Measurements from ENCODE around the gene HIPK3. TPM values are rescaled to one million over a fixed set of nuclear protein-coding genes. Genes with fewer than 3 reads are reported as not detected.

Gene HIPK3
- polyA plus RNA-seq, 1 donor from 2014 or later: 25.5 TPM

GRCh38 chr11:33290319-33290718 lies 33.1 kb downstream of the HIPK3 start:
- H3K27ac ChIP-seq (ENCODE audit: low read length): no peak overlapping the region
- H3K9me2 ChIP-seq (ENCODE audit: insufficient read depth, low read length): no peaks in the 10 kb centered on the region
- peaks cover 7% of the 10 kb centered on the region for H3K36me3 ChIP-seq (ENCODE audit: insufficient read depth, low read length)
- no peaks in the 10 kb centered on the region for H3F3A ChIP-seq (ENCODE audit: insufficient read depth, low read length, poor library complexity, severe bottlenecking)
- H3K4me2 ChIP-seq (ENCODE audit: low read length): no peak overlapping the region
- H4K20me1 ChIP-seq (ENCODE audit: insufficient read depth): no peaks in the 10 kb centered on the region
- peaks cover 5% of the 10 kb centered on the region for H3K79me2 ChIP-seq (replicated peaks; ENCODE audit: insufficient read depth, low read length)
- H3K9ac ChIP-seq (ENCODE audit: low read length): no peak overlapping the region
- TF ChIP-seq TAF1 (IDR thresholded peaks at IDR 0.05; ENCODE audit: low read depth): no peak
- TF ChIP-seq CTCF (IDR thresholded peaks at IDR 0.05; ENCODE audit: poor library complexity, severe bottlenecking): no peak
- TF ChIP-seq EP300 (conservative IDR thresholded peaks at IDR 0.05; ENCODE audit: poor library complexity, severe bottlenecking): no peak
- TF ChIP-seq MXI1 (conservative IDR thresholded peaks at IDR 0.05; ENCODE audit: poor library complexity, severe bottlenecking): no peak
- no peak for TF ChIP-seq POLR2AphosphoS5 (IDR thresholded peaks at IDR 0.05)
- TF ChIP-seq SMC3 (conservative IDR thresholded peaks at IDR 0.05; ENCODE audit: poor library complexity): no peak
- TF ChIP-seq RAD21 (conservative IDR thresholded peaks at IDR 0.05): no peak
- no peak for TF ChIP-seq EZH2 (IDR thresholded peaks at IDR 0.05; ENCODE audit: borderline replicate concordance, insufficient read depth, low read length, poor library complexity, severe bottlenecking)
- no peak overlapping the region for H3K4me3 ChIP-seq (ENCODE audit: low read length)
- no peaks in the 10 kb centered on the region for H3K27me3 ChIP-seq (ENCODE audit: insufficient read depth, low read depth, low read length)
- H3K9me3 ChIP-seq (ENCODE audit: low read length): no peaks in the 10 kb centered on the region
- H2AFZ ChIP-seq (ENCODE audit: low read depth, low read length): no peak overlapping the region

GRCh38 chr11:33291004-33291777 lies 34.0 kb downstream of the HIPK3 start:
- no peak overlapping the region for H3K9ac ChIP-seq (ENCODE audit: low read length)
- H3K27ac ChIP-seq (ENCODE audit: low read length): no peak overlapping the region
- H2AFZ ChIP-seq (ENCODE audit: low read depth, low read length): no peak overlapping the region
- H3K9me3 ChIP-seq (ENCODE audit: low read length): no peaks in the 10 kb centered on the region
- H3K79me2 ChIP-seq (replicated peaks; ENCODE audit: insufficient read depth, low read length): peaks cover 1% of the 10 kb centered on the region
- no peaks in the 10 kb centered on the region for H3F3A ChIP-seq (ENCODE audit: insufficient read depth, low read length, poor library complexity, severe bottlenecking)
- H3K4me3 ChIP-seq (ENCODE audit: low read length): no peak overlapping the region
- peaks cover 7% of the 10 kb centered on the region for H3K36me3 ChIP-seq (ENCODE audit: insufficient read depth, low read length)
- no peaks in the 10 kb centered on the region for H3K9me2 ChIP-seq (ENCODE audit: insufficient read depth, low read length)
- H3K27me3 ChIP-seq (ENCODE audit: insufficient read depth, low read depth, low read length): no peaks in the 10 kb centered on the region
- TF ChIP-seq SMC3 (conservative IDR thresholded peaks at IDR 0.05; ENCODE audit: poor library complexity) (no peak), POLR2AphosphoS5 (IDR thresholded peaks at IDR 0.05) (no peak), RAD21 (conservative IDR thresholded peaks at IDR 0.05) (no peak), EP300 (conservative IDR thresholded peaks at IDR 0.05; ENCODE audit: poor library complexity, severe bottlenecking) (no peak), MXI1 (conservative IDR thresholded peaks at IDR 0.05; ENCODE audit: poor library complexity, severe bottlenecking) (no peak), CTCF (IDR thresholded peaks at IDR 0.05; ENCODE audit: poor library complexity, severe bottlenecking) (no peak), EZH2 (IDR thresholded peaks at IDR 0.05; ENCODE audit: borderline replicate concordance, insufficient read depth, low read length, poor library complexity, severe bottlenecking) (no peak), TAF1 (IDR thresholded peaks at IDR 0.05; ENCODE audit: low read depth) (no peak)
- TF ChIP-seq, protein P1, sequence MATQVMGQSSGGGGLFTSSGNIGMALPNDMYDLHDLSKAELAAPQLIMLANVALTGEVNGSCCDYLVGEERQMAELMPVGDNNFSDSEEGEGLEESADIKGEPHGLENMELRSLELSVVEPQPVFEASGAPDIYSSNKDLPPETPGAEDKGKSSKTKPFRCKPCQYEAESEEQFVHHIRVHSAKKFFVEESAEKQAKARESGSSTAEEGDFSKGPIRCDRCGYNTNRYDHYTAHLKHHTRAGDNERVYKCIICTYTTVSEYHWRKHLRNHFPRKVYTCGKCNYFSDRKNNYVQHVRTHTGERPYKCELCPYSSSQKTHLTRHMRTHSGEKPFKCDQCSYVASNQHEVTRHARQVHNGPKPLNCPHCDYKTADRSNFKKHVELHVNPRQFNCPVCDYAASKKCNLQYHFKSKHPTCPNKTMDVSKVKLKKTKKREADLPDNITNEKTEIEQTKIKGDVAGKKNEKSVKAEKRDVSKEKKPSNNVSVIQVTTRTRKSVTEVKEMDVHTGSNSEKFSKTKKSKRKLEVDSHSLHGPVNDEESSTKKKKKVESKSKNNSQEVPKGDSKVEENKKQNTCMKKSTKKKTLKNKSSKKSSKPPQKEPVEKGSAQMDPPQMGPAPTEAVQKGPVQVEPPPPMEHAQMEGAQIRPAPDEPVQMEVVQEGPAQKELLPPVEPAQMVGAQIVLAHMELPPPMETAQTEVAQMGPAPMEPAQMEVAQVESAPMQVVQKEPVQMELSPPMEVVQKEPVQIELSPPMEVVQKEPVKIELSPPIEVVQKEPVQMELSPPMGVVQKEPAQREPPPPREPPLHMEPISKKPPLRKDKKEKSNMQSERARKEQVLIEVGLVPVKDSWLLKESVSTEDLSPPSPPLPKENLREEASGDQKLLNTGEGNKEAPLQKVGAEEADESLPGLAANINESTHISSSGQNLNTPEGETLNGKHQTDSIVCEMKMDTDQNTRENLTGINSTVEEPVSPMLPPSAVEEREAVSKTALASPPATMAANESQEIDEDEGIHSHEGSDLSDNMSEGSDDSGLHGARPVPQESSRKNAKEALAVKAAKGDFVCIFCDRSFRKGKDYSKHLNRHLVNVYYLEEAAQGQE (IDR thresholded peaks at IDR 0.05; ENCODE audit: borderline replicate concordance): no peak
- no peak overlapping the region for H3K4me2 ChIP-seq (ENCODE audit: low read length)
- H4K20me1 ChIP-seq (ENCODE audit: insufficient read depth): no peaks in the 10 kb centered on the region

Measured in neural cell (in vitro differentiated cells).